ENCODE results near the gene ABCC1.

Gene ABCC1

DNA sequence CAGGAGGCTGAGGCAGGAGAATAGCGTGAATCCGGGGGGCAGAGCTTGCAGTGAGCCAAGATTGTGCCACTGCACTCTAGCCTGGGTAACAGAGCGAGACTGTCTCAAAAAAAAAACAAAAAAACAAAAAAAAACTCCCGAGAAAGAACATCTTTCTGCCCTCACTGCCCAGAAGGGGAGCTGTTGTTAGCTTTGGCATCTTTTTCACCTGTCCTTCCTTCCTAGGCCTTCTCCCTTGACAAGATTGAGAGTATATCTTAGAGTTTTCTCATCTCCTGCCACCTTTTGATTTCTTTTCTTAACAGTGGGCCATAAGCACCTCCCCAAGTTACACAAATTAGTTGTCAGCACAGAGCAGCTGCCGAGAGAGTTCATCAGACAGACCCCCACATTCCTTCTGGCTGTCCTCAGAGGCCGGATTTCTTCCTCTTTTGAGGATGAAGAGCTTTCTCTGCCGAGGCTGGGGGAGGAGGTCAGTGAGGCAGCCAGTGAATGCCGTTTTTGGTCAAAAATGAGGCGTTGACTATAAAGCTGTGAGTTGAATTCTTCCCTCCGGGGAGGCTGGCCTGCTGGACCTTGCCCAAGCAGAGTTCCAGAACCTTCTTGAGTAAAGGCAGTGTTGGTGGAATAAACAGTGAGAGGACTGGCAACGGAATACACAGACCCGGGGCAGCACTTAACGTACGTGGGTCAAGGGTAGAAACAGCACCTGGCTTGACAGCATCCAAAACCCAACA, 146.9 kb downstream of the ABCC1 start:
- H3K79me2 ChIP-seq (ENCODE audit: insufficient read depth, low read length), result no peaks in the 10 kb centered on the region
- no peaks in the 10 kb centered on the region for H3K27me3 ChIP-seq (ENCODE audit: low read length)
- no peaks in the 10 kb centered on the region for H3K9me2 ChIP-seq (replicated peaks; ENCODE audit: insufficient read depth, low read length)
- no peaks in the 10 kb centered on the region for H4K20me1 ChIP-seq (ENCODE audit: low read depth, low read length)
- H3K9me3 ChIP-seq (ENCODE audit: insufficient read depth, low read length), result no peaks in the 10 kb centered on the region
- H3K4me3 ChIP-seq (ENCODE audit: insufficient read depth, low read length, poor library complexity, severe bottlenecking), result no peak overlapping the region
- TF ChIP-seq, protein P1, sequence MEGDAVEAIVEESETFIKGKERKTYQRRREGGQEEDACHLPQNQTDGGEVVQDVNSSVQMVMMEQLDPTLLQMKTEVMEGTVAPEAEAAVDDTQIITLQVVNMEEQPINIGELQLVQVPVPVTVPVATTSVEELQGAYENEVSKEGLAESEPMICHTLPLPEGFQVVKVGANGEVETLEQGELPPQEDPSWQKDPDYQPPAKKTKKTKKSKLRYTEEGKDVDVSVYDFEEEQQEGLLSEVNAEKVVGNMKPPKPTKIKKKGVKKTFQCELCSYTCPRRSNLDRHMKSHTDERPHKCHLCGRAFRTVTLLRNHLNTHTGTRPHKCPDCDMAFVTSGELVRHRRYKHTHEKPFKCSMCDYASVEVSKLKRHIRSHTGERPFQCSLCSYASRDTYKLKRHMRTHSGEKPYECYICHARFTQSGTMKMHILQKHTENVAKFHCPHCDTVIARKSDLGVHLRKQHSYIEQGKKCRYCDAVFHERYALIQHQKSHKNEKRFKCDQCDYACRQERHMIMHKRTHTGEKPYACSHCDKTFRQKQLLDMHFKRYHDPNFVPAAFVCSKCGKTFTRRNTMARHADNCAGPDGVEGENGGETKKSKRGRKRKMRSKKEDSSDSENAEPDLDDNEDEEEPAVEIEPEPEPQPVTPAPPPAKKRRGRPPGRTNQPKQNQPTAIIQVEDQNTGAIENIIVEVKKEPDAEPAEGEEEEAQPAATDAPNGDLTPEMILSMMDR (IDR thresholded peaks at IDR 0.05; ENCODE audit: insufficient read depth, low read length, poor library complexity, severe bottlenecking), result peak; percentile 31
- no peak for TF ChIP-seq EZH2phosphoT487 (conservative IDR thresholded peaks at IDR 0.05; ENCODE audit: low read length)
- H3F3A ChIP-seq (ENCODE audit: insufficient read depth), result peaks cover 15% of the 10 kb centered on the region
- no peak overlapping the region for H2AFZ ChIP-seq (ENCODE audit: low read depth, low read length, severe bottlenecking)
- H3K36me3 ChIP-seq (ENCODE audit: low read length), result no peaks in the 10 kb centered on the region
- peak overlapping the region; percentile 82 for H3K27ac ChIP-seq (ENCODE audit: low read depth, low read length)
- H3K4me2 ChIP-seq (ENCODE audit: low read depth, low read length, poor library complexity, severe bottlenecking), result peak overlapping the region; percentile 51
- peak overlapping the region; percentile 41 for H3K9ac ChIP-seq (ENCODE audit: low read length)

DNA sequence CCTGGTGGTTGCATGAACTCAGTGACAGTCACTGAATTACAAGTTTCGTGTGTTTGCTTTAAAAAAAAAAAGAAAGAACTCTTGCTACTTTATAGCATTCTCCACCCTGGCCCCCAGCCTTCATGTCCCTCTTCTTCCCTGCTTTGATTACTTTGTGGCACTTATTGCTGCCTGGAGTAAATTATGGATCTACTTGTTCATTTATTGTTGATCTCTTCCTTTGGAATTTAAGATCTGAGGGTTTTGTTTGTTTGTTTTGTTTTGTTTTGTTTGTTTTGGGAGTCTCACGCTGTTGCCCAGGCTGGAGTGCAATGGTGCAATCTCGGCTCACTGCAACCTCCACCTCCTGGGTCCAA, 147.4 kb downstream of the ABCC1 start:
- Histone ChIP-seq H3F3A (ENCODE audit: insufficient read depth) (peaks cover 15% of the 10 kb centered on the region), H3K27me3 (ENCODE audit: low read length) (no peaks in the 10 kb centered on the region), H3K4me2 (ENCODE audit: low read depth, low read length, poor library complexity, severe bottlenecking) (peak overlapping the region; percentile 51), H4K20me1 (ENCODE audit: low read depth, low read length) (no peaks in the 10 kb centered on the region), H3K79me2 (ENCODE audit: insufficient read depth, low read length) (no peaks in the 10 kb centered on the region), H3K9me2 (replicated peaks; ENCODE audit: insufficient read depth, low read length) (no peaks in the 10 kb centered on the region), H2AFZ (ENCODE audit: low read depth, low read length, severe bottlenecking) (no peak overlapping the region), H3K9me3 (ENCODE audit: insufficient read depth, low read length) (no peaks in the 10 kb centered on the region), H3K27ac (ENCODE audit: low read depth, low read length) (peak overlapping the region; percentile 82), H3K36me3 (ENCODE audit: low read length) (no peaks in the 10 kb centered on the region), H3K4me3 (ENCODE audit: insufficient read depth, low read length, poor library complexity, severe bottlenecking) (no peak overlapping the region), H3K9ac (ENCODE audit: low read length) (peak overlapping the region; percentile 41)
- no peak for TF ChIP-seq EZH2phosphoT487 (conservative IDR thresholded peaks at IDR 0.05; ENCODE audit: low read length)
- TF ChIP-seq, protein P1 (IDR thresholded peaks at IDR 0.05; ENCODE audit: insufficient read depth, low read length, poor library complexity, severe bottlenecking), result no peak

DNA sequence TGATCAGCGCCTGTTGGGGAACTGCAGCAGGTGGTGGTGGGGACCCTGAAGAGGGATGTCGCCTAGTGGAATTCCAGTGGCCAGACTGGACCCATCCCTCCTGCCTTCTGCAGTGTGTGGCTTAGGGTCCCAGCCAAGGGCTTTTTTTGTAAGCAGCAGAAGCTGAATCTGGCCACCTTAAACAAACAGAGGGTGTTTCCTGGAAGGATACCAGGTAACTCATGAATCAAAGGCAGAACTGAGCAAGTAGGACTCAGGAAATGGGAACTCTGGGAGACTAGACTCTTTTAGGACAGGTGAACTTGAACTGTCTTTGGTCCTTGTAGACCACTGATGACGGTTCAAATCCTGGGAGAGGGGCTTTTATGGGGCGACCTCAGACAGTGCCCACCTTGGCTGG, 149.9 kb downstream of the ABCC1 start:
- H3K9me3 ChIP-seq (ENCODE audit: insufficient read depth, low read length), result no peaks in the 10 kb centered on the region
- no peak overlapping the region for H2AFZ ChIP-seq (ENCODE audit: low read depth, low read length, severe bottlenecking)
- H3F3A ChIP-seq (ENCODE audit: insufficient read depth), result peaks cover 15% of the 10 kb centered on the region
- H3K4me3 ChIP-seq (ENCODE audit: insufficient read depth, low read length, poor library complexity, severe bottlenecking), result no peak overlapping the region
- no peak for TF ChIP-seq EZH2phosphoT487 (conservative IDR thresholded peaks at IDR 0.05; ENCODE audit: low read length)
- TF ChIP-seq, protein P1 (IDR thresholded peaks at IDR 0.05; ENCODE audit: insufficient read depth, low read length, poor library complexity, severe bottlenecking), result no peak
- H3K27ac ChIP-seq (ENCODE audit: low read depth, low read length), result no peak overlapping the region
- H3K79me2 ChIP-seq (ENCODE audit: insufficient read depth, low read length), result no peaks in the 10 kb centered on the region
- H3K9ac ChIP-seq (ENCODE audit: low read length), result no peak overlapping the region
- no peaks in the 10 kb centered on the region for H4K20me1 ChIP-seq (ENCODE audit: low read depth, low read length)
- H3K4me2 ChIP-seq (ENCODE audit: low read depth, low read length, poor library complexity, severe bottlenecking), result no peak overlapping the region
- no peaks in the 10 kb centered on the region for H3K9me2 ChIP-seq (replicated peaks; ENCODE audit: insufficient read depth, low read length)
- peaks cover 8% of the 10 kb centered on the region; the same call in 1 of the 2 replicates for H3K36me3 ChIP-seq (ENCODE audit: low read length)
- no peaks in the 10 kb centered on the region for H3K27me3 ChIP-seq (ENCODE audit: low read length)

All from SU-DHL-6 (cell line).